GM19193 (cell line): Measurements from ENCODE around the gene SNF8.
A peak's percentile ranks its signal among the peaks of the same experiment; 100 is the strongest.

ENCODE experiments used
- POLR2A ChIP-seq: IDR thresholded peaks from 4 replicates; pipeline ENCODE4 v1.6.1; 2011; ENCODE audit not compliant: insufficient read depth, insufficient read length; ENCODE audit errors: extremely low read depth

The SNF8 gene, protein sequence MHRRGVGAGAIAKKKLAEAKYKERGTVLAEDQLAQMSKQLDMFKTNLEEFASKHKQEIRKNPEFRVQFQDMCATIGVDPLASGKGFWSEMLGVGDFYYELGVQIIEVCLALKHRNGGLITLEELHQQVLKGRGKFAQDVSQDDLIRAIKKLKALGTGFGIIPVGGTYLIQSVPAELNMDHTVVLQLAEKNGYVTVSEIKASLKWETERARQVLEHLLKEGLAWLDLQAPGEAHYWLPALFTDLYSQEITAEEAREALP

DNA sequence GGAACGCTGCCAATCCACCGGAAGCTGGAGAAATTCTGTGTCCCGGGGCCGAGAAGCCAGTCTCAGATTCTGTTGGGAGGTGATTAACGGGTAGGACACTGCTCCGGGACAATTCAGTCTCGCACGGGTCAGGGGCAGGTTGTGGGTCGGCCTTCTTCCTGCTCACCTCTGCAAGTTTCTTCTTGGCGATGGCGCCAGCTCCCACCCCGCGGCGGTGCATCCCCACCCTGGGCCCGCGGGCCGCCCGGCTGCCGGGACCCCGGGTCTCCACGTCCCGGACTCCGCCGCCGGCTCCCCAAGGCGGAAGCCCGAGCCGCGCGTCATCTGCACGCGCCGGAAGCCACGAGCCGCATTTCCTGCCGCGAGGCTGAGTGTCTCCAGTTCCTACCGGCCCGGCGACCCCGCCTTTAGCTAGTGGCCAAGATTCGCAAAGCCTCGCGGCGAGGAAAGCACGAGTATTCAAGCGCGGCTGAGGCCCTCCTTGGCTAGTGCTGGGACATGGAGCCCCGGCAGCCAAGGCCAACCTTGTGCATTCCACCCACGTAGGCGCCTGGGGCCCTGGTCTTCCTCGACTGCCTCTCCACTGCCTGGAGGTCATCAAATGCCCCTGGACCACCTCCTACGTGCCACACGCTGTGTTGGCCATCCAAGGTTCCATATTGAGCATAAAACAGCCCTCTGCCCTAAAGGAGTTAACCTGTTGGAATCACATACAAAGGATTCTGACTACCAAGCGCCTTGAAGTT, at the start of gene SNF8:
Gene SNF8 (minus strand): TSS at position 328 of the 746 bp plus-strand sequence. CDS start 108 bp downstream, at position 220.
- peak; percentile 93 for TF ChIP-seq POLR2A

DNA sequence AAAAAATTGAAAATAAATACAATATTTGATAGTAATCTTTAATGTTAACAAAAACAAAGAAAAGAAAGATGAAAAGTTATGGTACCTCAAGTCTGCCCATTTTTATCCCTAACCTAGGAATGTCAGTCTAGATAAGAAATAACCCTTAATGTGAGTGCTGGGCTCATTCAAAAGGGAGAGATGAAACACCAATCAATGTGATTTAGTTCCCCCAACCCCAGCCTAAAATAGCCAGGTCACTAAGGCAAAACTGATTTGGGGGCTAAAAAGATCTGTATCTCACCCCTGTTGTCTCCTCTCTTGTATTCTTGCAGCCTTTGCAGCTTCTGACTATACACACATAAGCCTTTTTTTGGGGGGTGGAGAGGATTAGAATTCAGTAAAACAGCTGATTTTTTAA, 49.3 kb upstream of the SNF8 start:
- TF ChIP-seq POLR2A: no peak

DNA sequence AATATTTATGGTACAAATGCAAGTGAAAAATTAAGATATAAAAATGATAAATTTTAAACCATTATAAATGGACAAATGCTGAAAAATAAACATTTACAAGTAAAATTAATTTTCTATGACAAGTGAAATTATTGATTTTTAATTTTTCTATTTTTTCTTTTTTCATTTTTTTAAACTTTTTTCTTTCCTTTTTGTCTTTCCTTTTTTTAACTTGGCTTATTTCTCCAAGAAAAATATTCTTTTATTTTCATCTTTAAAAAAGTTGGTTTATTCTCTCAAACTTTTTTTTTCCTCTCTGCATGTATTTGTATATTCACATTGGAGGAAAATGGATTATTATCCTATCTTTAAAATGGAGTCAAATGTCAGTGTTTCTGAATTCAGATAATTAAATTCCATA, 48.7 kb upstream of the SNF8 start:
- no peak for TF ChIP-seq POLR2A

DNA sequence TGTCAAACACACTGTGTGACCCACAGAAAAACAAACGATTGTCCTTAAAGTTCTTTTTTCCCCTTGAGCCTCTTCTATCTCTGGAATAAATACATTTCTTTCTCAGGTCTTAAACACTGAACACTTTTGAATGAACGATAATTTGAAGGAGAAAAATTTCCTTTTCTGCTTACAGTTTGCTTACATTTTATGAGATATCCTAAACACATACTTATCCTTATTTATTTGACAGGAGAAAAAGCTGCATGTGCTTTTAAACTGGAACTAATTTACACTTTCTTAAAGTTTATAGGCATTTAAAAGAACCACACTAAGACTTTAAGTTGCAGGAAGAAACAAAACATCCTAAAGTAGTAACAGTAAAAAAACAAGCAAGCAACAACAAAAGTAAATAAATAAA, 47.8 kb upstream of the SNF8 start:
- no peak for TF ChIP-seq POLR2A

DNA sequence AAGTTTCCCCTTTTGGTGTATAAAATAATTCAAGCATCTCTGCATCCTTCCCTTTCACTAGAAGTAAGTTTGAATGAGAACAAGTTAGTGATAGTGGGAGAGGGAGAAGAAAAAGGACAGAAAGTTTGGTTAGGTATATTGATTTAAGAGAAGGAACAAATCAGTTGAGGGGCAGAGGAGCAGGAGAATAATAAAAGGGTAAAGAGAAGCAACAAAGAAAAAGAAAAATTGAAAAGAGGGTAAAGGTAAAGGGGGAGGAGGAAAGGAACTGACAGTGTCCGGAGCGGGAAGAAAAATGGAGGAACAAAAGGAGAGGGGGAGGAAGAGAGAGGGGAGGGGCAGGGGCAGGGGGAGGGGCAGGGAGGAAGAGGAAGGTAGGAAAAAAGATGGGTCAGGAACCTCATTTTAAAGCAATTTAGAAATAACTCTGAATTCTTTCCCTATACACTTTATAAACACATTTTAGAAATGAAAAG, 46.3 kb upstream of the SNF8 start:
- TF ChIP-seq POLR2A: no peak

DNA sequence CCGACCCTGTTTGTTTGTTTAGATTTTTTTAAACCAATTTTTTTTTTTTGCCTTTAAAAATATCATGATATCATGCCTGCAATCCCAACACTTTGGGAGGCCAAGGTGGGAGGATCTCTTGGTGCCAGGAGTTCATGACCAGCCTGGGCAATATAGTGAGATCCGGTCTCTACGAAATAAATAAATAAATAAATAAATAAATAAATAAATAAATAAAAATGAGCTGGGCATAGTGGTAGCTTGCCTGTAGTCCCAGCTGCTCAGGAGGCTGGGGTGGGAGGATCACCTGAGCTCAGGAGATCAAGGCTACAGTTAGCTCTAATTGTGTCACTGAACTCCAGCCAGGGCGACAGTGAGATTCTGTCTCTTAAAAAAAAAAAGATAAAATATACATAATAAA, 44.5 kb upstream of the SNF8 start:
- no peak for TF ChIP-seq POLR2A

DNA sequence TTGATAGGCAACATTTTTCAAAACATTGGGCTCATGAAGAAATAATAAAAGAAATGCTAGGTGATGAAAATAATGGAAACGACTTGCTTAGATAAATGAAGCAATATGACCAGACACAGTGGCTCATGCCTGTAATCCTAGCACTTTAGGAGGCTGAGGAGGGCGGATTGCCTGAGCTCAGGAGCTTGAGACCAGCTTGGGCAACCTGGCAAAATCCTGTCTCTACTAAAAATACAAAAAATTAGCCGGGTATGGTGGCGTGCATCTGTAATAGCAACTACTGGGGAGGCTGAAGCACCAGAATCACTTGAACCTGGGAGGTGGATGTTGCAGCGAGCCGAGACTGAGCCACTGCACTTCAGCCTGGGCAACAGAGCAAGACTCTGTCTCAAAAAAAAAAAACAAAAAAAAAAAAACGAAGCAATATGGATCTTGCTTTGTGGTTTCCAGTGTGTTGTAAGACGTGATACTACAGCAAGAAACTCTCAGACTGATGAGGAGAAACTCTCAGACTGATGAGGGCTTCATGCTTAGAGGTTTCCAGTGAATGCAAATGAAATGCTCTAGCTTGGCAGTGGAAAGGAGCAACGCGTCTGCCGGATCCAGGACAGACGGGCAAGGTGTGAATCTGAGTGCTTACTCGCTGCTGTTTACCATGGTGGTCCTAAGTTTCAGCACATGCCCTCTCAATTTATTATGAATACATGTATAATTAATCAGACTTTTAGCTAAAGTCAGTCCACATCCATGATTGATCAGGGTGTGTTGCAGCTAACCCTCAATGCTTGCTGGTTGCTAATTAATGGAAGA, 41.0 kb upstream of the SNF8 start:
- no peak for TF ChIP-seq POLR2A

DNA sequence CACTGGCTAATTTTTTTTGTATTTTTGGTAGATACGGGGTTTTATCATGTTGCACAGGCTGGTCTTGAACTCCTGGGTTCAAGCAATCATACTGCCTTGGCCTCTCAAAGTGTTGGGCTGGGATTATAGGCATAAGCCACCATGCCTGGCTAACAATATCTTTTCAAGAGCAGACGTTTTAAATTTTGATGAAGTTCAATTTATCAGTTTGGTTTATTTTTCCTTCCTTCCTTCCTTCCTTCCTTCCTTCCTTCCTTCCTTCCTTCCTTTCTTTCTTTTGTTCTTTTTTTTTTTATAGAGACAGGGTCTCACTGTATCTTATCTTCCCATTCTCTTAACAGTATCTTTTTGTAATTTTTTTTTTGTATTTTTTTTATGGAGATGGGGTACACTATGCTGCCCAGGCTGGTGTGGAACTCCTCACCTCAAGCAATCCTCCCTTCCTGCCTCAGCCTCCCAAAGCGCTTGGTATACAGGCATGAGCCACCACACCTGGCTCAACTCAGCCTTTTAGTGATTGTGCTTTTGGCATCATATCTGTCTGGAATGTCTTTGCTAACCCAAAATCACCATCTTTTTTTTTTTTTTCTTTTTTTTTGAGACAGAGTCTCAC, 37.4 kb upstream of the SNF8 start:
- TF ChIP-seq POLR2A: no peak

DNA sequence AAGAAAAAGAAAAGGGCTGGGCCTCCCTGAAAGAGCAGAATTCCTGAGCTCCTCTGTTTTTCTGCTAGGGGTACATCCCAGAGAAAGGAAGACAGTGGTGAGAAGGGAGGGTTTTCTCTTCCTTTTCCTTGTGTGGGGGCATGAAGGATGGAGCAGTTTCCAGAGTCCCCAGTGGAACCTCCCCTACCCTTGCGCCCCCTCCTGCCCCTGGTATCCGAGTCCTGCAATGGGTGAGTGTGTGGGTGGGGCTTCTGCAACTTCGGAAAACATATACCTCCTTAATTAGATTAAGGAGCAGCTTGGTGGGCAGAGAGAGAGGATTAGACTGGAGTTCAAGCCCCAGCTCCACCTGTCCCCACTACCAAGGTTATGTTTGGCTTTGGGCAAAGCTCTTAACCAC, 29.2 kb upstream of the SNF8 start:
- TF ChIP-seq POLR2A: no peak

DNA sequence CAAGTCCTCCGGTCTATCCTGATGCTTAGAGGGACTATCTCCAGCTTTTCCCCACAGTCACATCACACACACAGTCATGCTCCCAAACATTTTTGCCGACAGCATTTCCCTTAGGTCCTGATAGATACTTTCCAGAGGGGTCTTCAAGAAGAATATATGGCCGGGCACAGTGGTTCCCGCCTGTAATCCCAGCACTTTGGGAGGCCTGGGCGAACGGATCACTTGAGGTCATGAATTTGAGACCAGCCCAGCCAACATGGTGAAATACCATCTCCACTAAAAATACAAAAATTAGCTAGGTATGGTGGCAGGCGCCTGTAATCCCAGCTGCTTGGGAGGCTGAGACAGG, 28.1 kb upstream of the SNF8 start:
- no peak for TF ChIP-seq POLR2A

DNA sequence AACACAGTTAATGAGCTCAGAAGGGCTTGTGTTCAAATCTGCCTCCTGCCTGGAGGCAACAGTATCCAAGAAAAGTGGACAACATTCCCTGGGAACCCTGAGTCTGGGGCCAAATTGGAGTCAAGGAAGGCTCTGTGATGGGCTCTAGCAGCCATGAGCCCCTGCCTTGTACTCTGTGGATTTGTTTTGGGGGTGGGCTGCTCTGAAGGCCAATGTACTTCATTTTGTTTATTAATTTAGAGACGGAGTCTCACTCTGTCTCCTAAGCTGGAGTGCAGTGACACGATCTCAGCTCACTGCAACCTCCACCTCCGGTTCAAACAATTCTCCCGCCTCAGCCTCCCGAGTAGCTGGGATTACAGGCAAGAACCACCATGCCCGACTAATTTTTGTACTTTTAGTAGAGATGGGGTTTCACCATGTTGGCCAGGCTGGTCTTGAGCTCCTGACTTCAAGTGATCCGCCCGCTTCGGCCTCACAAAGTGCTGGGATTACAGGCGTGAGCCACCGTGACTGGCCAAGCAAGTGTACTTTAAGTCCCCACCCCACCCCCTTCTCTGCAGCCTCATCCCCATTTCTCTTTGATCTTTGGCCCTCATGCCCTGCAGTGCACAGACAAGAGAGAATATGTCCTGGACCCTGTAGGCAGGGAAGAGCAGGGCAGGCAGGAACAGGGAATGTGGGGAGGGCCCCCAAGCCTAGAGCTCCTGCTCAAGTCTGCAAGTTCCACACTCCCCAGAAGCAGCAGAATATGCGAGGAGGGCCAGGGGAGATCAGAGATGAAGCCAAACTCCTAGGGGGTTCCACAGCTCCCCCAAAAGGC, 26.4 kb upstream of the SNF8 start:
- TF ChIP-seq POLR2A: no peak

DNA sequence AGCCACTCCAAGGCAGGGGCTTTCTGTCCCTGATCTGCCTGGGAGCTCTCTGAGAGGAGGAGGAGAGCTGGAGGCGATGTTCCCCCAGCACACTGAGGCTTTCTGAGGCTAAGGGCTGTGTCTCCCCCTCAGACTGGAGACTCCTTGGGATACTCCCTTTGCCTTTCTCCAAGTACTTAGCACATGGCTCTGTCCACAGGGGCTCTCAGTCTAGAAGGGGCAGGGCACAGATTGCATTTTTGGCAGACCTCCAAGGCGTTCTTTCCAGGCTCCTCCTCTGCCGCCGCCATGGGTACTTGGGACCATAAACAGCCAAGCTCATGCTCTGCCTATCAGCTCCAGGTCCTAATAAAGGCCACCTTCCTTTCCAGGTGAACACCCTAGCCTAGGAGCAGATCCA, 25.6 kb upstream of the SNF8 start:
- no peak for TF ChIP-seq POLR2A

DNA sequence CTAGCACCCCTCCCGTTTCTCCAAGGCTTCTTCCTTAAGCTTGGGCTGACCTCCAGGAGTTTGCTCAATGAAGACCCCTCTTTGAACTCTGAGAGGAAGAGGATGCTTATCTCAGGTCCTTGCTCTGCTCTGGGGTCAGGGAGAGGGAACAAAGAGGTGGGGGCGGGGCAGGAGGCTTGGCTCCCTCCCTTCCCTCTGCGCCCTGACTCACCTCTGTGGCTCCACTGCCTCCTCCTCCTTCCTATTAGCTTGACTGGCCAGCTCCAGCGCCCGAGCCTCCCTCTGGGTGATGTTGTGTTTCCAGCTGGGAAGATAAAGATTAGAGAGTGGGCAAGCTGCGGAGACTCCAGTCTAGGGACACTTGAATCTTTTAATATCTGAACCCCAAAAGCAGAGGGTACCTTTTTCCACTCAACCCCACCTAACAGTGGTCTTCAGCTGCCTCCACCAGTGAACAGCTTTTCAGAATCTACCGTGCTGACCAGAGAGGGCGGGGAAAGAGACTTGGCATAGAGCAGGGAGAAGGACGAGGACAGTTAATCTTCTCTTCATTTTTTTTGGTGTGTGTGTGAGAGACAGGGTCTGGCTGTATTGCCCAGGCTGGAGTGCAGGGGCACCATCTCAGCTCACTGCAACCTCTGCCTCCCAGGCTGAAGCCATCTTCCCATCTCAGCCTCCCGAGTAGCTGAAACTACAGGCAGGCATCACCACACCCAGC, 17.0 kb upstream of the SNF8 start:
- no peak for TF ChIP-seq POLR2A
